HCT116 (cell line): ENCODE results near the gene CR2. TPM values are rescaled to one million over a fixed set of nuclear protein-coding genes. Genes with fewer than 3 reads are reported as not detected.

Experiments used
- ATAC-seq: fragments of 200-7000 bp; cut with Tn5 transposase; 2 replicates; pipeline ENCODE4 v1.9.1; 2020; ENCODE audit warnings: mild to moderate bottlenecking, moderate library complexity
- BruUV-seq: library from RNA; stranded (reverse); fragments of 400-500 nt; replicated peaks from 2 replicates; lab custom pipeline; 2021; lab: Mats Ljungman, UMichigan
- CTCF ChIA-PET: fragments of 300-600 bp; sonication (Branson Sonifier 250); formaldehyde crosslinking; loops from one replicate; lab custom pipeline; 2021; ENCODE audit warnings: antibody characterized with exemption; lab: Charles Lee
- POLR2A ChIA-PET: fragments of 300-600, 350-600 bp; sonication (Branson Sonifier 250); formaldehyde crosslinking; loops from one replicate; lab custom pipeline; 2021; ENCODE audit warnings: antibody characterized with exemption; lab: Charles Lee
- RAD21 ChIA-PET, 2 experiments: fragments of 300-600 bp; sonication (Branson Sonifier 250); formaldehyde crosslinking; loops; one replicate each; lab custom pipeline; 2023; ENCODE audit warnings: low total read pairs in 2 of 2; ENCODE audit not compliant: uncharacterized antibody in 2 of 2, unreplicated experiment in 2 of 2, low non-redundant PET in 1 of 2; lab: Charles Lee
- DNase-seq: peaks from one replicate; pipeline ENCODE4 v3.0.0-alpha.2; 2010; ENCODE audit warnings: low read depth, low spot score
- H2AFZ ChIP-seq: fragments of 200-600 bp; shearing (Covaris generic), sonication (generic); 2 replicates; pipeline ENCODE4 v1.6.1; 2017; ENCODE audit warnings: low read depth, mixed run types, mixed read lengths, antibody characterized with exemption, low read length; ENCODE audit not compliant: poor library complexity, severe bottlenecking
- H3K27ac ChIP-seq: 2 replicates; pipeline ENCODE4 v1.5.1; 2012; ENCODE audit warnings: low read depth, low read length
- H3K27me3 ChIP-seq: fragments of 200-600 bp; sonication (generic); 2 replicates; pipeline ENCODE4 v1.6.1; 2016; ENCODE audit warnings: mixed run types, low read length, mixed read lengths; ENCODE audit not compliant: insufficient read depth
- H3K36me3 ChIP-seq, 2 experiments: fragments of 200-500 bp in 1 of 2; fragments of 200-600 bp in 1 of 2; sonication (Bioruptor generic) in 1 of 2; sonication (generic) in 1 of 2; 2 replicates each; pipeline versions ENCODE4 v1.5.1 to v1.6.1; 2014 to 2016; ENCODE audit warnings: low read length in 2 of 2, inconsistent platforms in 1 of 2, mixed read lengths in 1 of 2, mixed run types in 1 of 2; ENCODE audit not compliant: insufficient read depth in 2 of 2, control insufficient read depth in 1 of 2
- H3K4me1 ChIP-seq, 2 experiments: fragments of 200-600 bp in 1 of 2; sonication (generic) in 1 of 2; 2 replicates each; pipeline versions ENCODE4 v1.5.1 to v1.6.1; 2012 to 2017; ENCODE audit warnings: low read length in 2 of 2, inconsistent platforms in 1 of 2, mild to moderate bottlenecking in 1 of 2, mixed read lengths in 1 of 2, mixed run types in 1 of 2, moderate library complexity in 1 of 2; ENCODE audit not compliant: insufficient read depth in 2 of 2, control insufficient read depth in 1 of 2
- H3K4me2 ChIP-seq: fragments of 200-600 bp; sonication (generic); 2 replicates; pipeline ENCODE4 v1.6.1; 2017; ENCODE audit warnings: mixed run types, low read length, mixed read lengths
- H3K4me3 ChIP-seq, 2 experiments: fragments of 200-600 bp in 1 of 2; sonication (generic) in 1 of 2; replicated peaks in 1 of 2; 2 replicates each; pipeline ENCODE4 v1.5.1; 2011 to 2016; ENCODE audit warnings: low read length in 2 of 2, control low read depth in 1 of 2, low read depth in 1 of 2, mild to moderate bottlenecking in 1 of 2, mixed read lengths in 1 of 2, mixed run types in 1 of 2
- H3K79me2 ChIP-seq: fragments of 200-600 bp; sonication (generic); 2 replicates; pipeline ENCODE4 v1.6.1; 2017; ENCODE audit warnings: mild to moderate bottlenecking, mixed run types, low read length, moderate library complexity, mixed read lengths; ENCODE audit not compliant: insufficient read depth
- H3K9ac ChIP-seq: fragments of 200-600 bp; sonication (generic); 2 replicates; pipeline ENCODE4 v1.6.1; 2016; ENCODE audit warnings: low read length, mixed read lengths
- H3K9me2 ChIP-seq: fragments of 200-600 bp; sonication (generic), shearing (Covaris generic); 2 replicates; pipeline ENCODE4 v1.6.1; 2017; ENCODE audit warnings: mixed run types, mild to moderate bottlenecking, moderate library complexity; ENCODE audit not compliant: insufficient read depth
- H3K9me3 ChIP-seq, 2 experiments: fragments of 200-500 bp in 1 of 2; fragments of 200-600 bp in 1 of 2; sonication (Bioruptor generic) in 1 of 2; sonication (generic) in 1 of 2; 2 replicates each; pipeline ENCODE4 v1.6.1; 2014 to 2017; ENCODE audit warnings: low read length in 2 of 2, mixed read lengths in 2 of 2, inconsistent platforms in 1 of 2, low read depth in 1 of 2, mild to moderate bottlenecking in 1 of 2, mixed run types in 1 of 2, moderate library complexity in 1 of 2; ENCODE audit not compliant: control insufficient read depth in 1 of 2, insufficient read depth in 1 of 2
- H4K20me1 ChIP-seq: fragments of 200-600 bp; sonication (generic), shearing (Covaris generic); 2 replicates; pipeline ENCODE4 v1.6.1; 2017; ENCODE audit warnings: mixed run types, mild to moderate bottlenecking, moderate library complexity; ENCODE audit not compliant: insufficient read depth
- EGR1 ChIP-seq: IDR thresholded peaks from 2 replicates; pipeline ENCODE4 v1.6.1; 2012; ENCODE audit warnings: low read depth
- EZH2phosphoT487 ChIP-seq: fragments of 200-600 bp; IDR thresholded peaks from 2 replicates; pipeline ENCODE4 v1.6.1; 2018; ENCODE audit warnings: antibody characterized with exemption, borderline replicate concordance
- JUND ChIP-seq: IDR thresholded peaks from 2 replicates; pipeline ENCODE4 v1.6.1; 2012
- POLR2AphosphoS5 ChIP-seq: IDR thresholded peaks from 2 replicates; pipeline ENCODE4 v1.6.1; 2011; ENCODE audit warnings: mild to moderate bottlenecking, low read depth, low read length, moderate library complexity
- SRF ChIP-seq: IDR thresholded peaks from 2 replicates; pipeline ENCODE4 v1.6.1; 2012; ENCODE audit warnings: low read depth
- YY1 ChIP-seq: IDR thresholded peaks from 2 replicates; pipeline ENCODE4 v1.6.1; 2011; ENCODE audit warnings: low read length, low read depth, moderate library complexity, mild to moderate bottlenecking; ENCODE audit not compliant: insufficient replicate concordance; ENCODE audit errors: extremely low read depth
- ZFX ChIP-seq: fragments of 450-650 bp; IDR thresholded peaks from 2 replicates; pipeline ENCODE4 v1.6.1; 2017
- ZNF274 ChIP-seq: fragments of 200-500 bp; sonication (Bioruptor generic); IDR thresholded peaks from 2 replicates; pipeline ENCODE4 v1.6.1; 2014; ENCODE audit warnings: mild to moderate bottlenecking, low read depth, low read length, inconsistent platforms
- intact Hi-C: fragments of 100-400 bp; cut with micrococcal nuclease; formaldehyde crosslinking; loops from 2 replicates; pipeline ENCODE4 v1.10.0; 2022
- total RNA-seq: library from RNA; stranded (reverse); gene quantifications from one replicate; pipeline ENCODE4 v1.2.1, GENCODE V29; 2021; ENCODE audit not compliant: unreplicated experiment
- TF ChIP-seq, protein P1 (sequence below): IDR thresholded peaks from 2 replicates; pipeline ENCODE4 v1.6.1; 2012; ENCODE audit warnings: low read depth
- TF ChIP-seq, protein P2 (sequence below): IDR thresholded peaks from 2 replicates; pipeline ENCODE4 v1.6.1; 2012
- TF ChIP-seq, protein P3 (sequence below), 3 experiments: fragments of 200-600 bp in 1 of 3; sonication (generic) in 1 of 3; IDR thresholded peaks in 2 of 3; conservative IDR thresholded peaks in 1 of 3; 2 replicates each; pipeline ENCODE4 v1.5.1; 2012 to 2017; ENCODE audit warnings: low read depth in 2 of 3, low read length in 2 of 3, antibody characterized with exemption in 1 of 3, borderline replicate concordance in 1 of 3, control low read depth in 1 of 3, mild to moderate bottlenecking in 1 of 3, mixed read lengths in 1 of 3, mixed run types in 1 of 3, moderate library complexity in 1 of 3; ENCODE audit not compliant: insufficient read depth in 1 of 3

Gene CR2
- total RNA-seq, 1 experiment from 2014 or later, result 4.0 TPM

DNA sequence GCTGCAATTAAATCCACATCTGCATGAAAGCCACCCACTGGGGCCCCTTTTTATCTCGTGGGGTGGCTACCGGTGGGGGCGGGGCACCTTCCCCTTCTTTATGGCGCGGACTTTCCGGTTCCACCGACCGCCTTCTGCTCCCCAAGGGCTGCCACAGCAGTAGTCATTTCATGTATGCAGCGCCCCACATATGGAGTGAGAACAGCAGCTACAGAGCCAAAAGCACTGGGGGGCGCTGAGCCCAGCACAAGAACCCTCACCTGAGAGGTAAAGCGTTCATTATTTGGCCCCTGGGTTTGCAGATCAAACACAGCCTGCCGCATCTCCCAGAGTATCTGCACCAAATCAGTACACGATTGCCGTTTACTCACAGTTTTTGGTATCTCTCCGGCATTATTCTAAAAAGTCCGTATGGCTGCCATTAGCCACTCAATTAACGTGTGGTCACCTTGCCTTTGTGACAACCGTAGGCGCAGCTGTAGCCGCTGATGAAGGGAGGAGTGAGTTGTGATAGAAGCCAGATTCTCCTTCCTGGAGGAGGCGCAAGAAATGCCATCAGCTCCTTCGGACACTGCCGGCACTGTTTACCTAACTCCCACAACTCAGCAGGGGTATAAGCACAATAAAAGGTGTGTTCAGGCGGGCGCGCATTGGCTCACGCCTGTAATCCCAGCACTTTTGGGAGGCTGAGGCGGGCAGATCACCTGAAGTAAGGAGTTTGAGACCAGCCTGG lies 30.4 kb upstream of the CR2 start:
- Histone ChIP-seq H3K4me3 (peak overlapping the region; percentile 1 to 4; a peak in 1 of 4 replicates), H3K4me2 (peak overlapping the region; percentile 25), H3K36me3 (no peaks in the 10 kb centered on the region), H3K79me2 (no peaks in the 10 kb centered on the region), H3K27ac (no peak overlapping the region), H3K9me2 (no peaks in the 10 kb centered on the region), H3K9ac (no peak overlapping the region), H2AFZ (no peak overlapping the region), H3K27me3 (no peaks in the 10 kb centered on the region), H4K20me1 (no peaks in the 10 kb centered on the region), H3K4me1 (no peaks in the 10 kb centered on the region), H3K9me3 (no peaks in the 10 kb centered on the region)
- POLR2A ChIA-PET, result no interaction called here
- RAD21 ChIA-PET, result no interaction called here
- intact Hi-C loops, result loop anchor here (1.0 kb wide), 1 partner anchor 30 kb away; no protein-coding TSS in a partner anchor
- no TSS peak for BruUV-seq
- CTCF ChIA-PET, result no interaction called here
- ATAC-seq, result peak; percentile 80
- no peak for DNase-seq
- no peak for TF ChIP-seq EGR1
- TF ChIP-seq, protein P1, sequence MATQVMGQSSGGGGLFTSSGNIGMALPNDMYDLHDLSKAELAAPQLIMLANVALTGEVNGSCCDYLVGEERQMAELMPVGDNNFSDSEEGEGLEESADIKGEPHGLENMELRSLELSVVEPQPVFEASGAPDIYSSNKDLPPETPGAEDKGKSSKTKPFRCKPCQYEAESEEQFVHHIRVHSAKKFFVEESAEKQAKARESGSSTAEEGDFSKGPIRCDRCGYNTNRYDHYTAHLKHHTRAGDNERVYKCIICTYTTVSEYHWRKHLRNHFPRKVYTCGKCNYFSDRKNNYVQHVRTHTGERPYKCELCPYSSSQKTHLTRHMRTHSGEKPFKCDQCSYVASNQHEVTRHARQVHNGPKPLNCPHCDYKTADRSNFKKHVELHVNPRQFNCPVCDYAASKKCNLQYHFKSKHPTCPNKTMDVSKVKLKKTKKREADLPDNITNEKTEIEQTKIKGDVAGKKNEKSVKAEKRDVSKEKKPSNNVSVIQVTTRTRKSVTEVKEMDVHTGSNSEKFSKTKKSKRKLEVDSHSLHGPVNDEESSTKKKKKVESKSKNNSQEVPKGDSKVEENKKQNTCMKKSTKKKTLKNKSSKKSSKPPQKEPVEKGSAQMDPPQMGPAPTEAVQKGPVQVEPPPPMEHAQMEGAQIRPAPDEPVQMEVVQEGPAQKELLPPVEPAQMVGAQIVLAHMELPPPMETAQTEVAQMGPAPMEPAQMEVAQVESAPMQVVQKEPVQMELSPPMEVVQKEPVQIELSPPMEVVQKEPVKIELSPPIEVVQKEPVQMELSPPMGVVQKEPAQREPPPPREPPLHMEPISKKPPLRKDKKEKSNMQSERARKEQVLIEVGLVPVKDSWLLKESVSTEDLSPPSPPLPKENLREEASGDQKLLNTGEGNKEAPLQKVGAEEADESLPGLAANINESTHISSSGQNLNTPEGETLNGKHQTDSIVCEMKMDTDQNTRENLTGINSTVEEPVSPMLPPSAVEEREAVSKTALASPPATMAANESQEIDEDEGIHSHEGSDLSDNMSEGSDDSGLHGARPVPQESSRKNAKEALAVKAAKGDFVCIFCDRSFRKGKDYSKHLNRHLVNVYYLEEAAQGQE, result no peak

- RAD21 ChIA-PET, result no interaction called here
- Histone ChIP-seq H3K36me3 (no peaks in the 10 kb centered on the region), H4K20me1 (no peaks in the 10 kb centered on the region), H3K27ac (no peak overlapping the region), H3K9ac (no peak overlapping the region), H3K79me2 (no peaks in the 10 kb centered on the region), H3K4me2 (no peak overlapping the region), H3K4me3 (no peak overlapping the region), H3K4me1 (no peaks in the 10 kb centered on the region), H3K27me3 (no peaks in the 10 kb centered on the region), H2AFZ (no peak overlapping the region), H3K9me2 (no peaks in the 10 kb centered on the region), H3K9me3 (no peaks in the 10 kb centered on the region)
- no TSS peak for BruUV-seq
- CTCF ChIA-PET, result no interaction called here
- no peak for DNase-seq
- no peak for ATAC-seq
- intact Hi-C loops, result loop anchor here (1.0 kb wide), 1 partner anchor 29 kb away; no protein-coding TSS in a partner anchor
- POLR2A ChIA-PET, result no interaction called here
- TF ChIP-seq ZFX (no peak), JUND (no peak), SRF (no peak), YY1 (no peak), POLR2AphosphoS5 (no peak), EZH2phosphoT487 (no peak), ZNF274 (no peak)
- TF ChIP-seq, protein P2, sequence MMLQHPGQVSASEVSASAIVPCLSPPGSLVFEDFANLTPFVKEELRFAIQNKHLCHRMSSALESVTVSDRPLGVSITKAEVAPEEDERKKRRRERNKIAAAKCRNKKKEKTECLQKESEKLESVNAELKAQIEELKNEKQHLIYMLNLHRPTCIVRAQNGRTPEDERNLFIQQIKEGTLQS, result no peak
- TF ChIP-seq, protein P3, sequence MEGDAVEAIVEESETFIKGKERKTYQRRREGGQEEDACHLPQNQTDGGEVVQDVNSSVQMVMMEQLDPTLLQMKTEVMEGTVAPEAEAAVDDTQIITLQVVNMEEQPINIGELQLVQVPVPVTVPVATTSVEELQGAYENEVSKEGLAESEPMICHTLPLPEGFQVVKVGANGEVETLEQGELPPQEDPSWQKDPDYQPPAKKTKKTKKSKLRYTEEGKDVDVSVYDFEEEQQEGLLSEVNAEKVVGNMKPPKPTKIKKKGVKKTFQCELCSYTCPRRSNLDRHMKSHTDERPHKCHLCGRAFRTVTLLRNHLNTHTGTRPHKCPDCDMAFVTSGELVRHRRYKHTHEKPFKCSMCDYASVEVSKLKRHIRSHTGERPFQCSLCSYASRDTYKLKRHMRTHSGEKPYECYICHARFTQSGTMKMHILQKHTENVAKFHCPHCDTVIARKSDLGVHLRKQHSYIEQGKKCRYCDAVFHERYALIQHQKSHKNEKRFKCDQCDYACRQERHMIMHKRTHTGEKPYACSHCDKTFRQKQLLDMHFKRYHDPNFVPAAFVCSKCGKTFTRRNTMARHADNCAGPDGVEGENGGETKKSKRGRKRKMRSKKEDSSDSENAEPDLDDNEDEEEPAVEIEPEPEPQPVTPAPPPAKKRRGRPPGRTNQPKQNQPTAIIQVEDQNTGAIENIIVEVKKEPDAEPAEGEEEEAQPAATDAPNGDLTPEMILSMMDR (IDR thresholded peaks at IDR 0.05 in 2 of 3, conservative IDR thresholded peaks at IDR 0.05 in 1 of 3; ENCODE audit: borderline replicate concordance in 1 of 3, insufficient read depth in 1 of 3, low read depth in 2 of 3, low read length in 2 of 3), result no peak
Observed at GRCh38 chr1:207424570-207425131, 29.5 kb upstream of the CR2 start.
